ENCODE results near the gene SNX8.

- TF ChIP-seq CTCF (IDR thresholded peaks at IDR 0.05) (no peak), EP300 (IDR thresholded peaks at IDR 0.05) (no peak), MAFK (IDR thresholded peaks at IDR 0.05; ENCODE audit: partially characterized antibody) (no peak), USF2 (IDR thresholded peaks at IDR 0.05) (no peak), MAZ (IDR thresholded peaks at IDR 0.05; ENCODE audit: borderline replicate concordance, low read depth, low read length) (no peak), POLR2AphosphoS2 (conservative IDR thresholded peaks at IDR 0.05; ENCODE audit: low read length) (no peak), KDM1A (IDR thresholded peaks at IDR 0.05; ENCODE audit: low read depth) (no peak), MYC (IDR thresholded peaks at IDR 0.05; ENCODE audit: borderline replicate concordance, low read length) (no peak), POLR2A (IDR thresholded peaks at IDR 0.05; ENCODE audit: low read length) (no peak)
Measured at GRCh38 chr7:2254429-2255144, 59.7 kb downstream of the SNX8 start.

Measured in A549 (cell line).